ENCODE data around the gene CD59. TPM values are rescaled to one million over a fixed set of nuclear protein-coding genes. Genes with fewer than 3 reads are reported as not detected.

CD59 gene
- total RNA-seq, 1 experiment from 2014 or later = 736 TPM

DNA sequence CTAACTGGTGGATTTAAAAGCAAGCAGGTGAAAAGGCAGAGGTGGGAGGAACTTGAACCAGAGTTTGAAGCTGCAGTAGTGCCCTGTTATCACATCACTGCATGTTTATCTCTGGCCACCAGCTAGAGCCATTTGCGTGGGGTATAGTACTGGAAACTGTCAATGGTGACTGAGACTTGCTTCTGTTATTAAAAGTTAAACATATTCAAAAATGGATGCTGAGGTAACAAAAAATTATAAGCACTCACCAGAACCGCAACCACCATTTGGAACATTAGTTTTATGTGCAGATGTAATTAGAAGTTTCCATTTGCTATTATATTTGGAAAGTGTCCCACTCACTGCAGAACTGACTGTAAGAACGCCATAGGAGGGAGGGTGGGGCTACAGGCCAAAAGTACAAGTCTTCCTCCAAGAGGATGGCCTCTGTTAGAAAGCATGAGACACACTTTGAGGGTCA is 1.2 kb upstream of the CD59 start:
- H3K4me1 ChIP-seq (ENCODE audit: control insufficient read depth, insufficient read depth, low read length) = peaks cover 30% of the 10 kb centered on the region
- TF ChIP-seq TCF7L2 (IDR thresholded peaks at IDR 0.05; ENCODE audit: low read depth, low read length) = no peak
- TF ChIP-seq POLR2AphosphoS5 (IDR thresholded peaks at IDR 0.05; ENCODE audit: low read depth, low read length) = no peak
- no peak for TF ChIP-seq SIN3A (IDR thresholded peaks at IDR 0.05; ENCODE audit: borderline replicate concordance, insufficient read depth, low read depth, low read length)
- TF ChIP-seq, protein P1, sequence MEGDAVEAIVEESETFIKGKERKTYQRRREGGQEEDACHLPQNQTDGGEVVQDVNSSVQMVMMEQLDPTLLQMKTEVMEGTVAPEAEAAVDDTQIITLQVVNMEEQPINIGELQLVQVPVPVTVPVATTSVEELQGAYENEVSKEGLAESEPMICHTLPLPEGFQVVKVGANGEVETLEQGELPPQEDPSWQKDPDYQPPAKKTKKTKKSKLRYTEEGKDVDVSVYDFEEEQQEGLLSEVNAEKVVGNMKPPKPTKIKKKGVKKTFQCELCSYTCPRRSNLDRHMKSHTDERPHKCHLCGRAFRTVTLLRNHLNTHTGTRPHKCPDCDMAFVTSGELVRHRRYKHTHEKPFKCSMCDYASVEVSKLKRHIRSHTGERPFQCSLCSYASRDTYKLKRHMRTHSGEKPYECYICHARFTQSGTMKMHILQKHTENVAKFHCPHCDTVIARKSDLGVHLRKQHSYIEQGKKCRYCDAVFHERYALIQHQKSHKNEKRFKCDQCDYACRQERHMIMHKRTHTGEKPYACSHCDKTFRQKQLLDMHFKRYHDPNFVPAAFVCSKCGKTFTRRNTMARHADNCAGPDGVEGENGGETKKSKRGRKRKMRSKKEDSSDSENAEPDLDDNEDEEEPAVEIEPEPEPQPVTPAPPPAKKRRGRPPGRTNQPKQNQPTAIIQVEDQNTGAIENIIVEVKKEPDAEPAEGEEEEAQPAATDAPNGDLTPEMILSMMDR (IDR thresholded peaks at IDR 0.05) = no peak
- TF ChIP-seq, protein P2, sequence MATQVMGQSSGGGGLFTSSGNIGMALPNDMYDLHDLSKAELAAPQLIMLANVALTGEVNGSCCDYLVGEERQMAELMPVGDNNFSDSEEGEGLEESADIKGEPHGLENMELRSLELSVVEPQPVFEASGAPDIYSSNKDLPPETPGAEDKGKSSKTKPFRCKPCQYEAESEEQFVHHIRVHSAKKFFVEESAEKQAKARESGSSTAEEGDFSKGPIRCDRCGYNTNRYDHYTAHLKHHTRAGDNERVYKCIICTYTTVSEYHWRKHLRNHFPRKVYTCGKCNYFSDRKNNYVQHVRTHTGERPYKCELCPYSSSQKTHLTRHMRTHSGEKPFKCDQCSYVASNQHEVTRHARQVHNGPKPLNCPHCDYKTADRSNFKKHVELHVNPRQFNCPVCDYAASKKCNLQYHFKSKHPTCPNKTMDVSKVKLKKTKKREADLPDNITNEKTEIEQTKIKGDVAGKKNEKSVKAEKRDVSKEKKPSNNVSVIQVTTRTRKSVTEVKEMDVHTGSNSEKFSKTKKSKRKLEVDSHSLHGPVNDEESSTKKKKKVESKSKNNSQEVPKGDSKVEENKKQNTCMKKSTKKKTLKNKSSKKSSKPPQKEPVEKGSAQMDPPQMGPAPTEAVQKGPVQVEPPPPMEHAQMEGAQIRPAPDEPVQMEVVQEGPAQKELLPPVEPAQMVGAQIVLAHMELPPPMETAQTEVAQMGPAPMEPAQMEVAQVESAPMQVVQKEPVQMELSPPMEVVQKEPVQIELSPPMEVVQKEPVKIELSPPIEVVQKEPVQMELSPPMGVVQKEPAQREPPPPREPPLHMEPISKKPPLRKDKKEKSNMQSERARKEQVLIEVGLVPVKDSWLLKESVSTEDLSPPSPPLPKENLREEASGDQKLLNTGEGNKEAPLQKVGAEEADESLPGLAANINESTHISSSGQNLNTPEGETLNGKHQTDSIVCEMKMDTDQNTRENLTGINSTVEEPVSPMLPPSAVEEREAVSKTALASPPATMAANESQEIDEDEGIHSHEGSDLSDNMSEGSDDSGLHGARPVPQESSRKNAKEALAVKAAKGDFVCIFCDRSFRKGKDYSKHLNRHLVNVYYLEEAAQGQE (IDR thresholded peaks at IDR 0.05; ENCODE audit: insufficient read depth in 1 of 2, low read depth in 2 of 2, low read length in 1 of 2) = no peak
- no peaks in the 10 kb centered on the region; the same call in 1 of the 2 replicates for H3K36me3 ChIP-seq (ENCODE audit: control insufficient read depth, insufficient read depth, low read length)
- intact Hi-C loops (cut with micrococcal nuclease; ENCODE audit: unreplicated experiment) = no loop called here
- CTCF ChIA-PET = no interaction called here
- peak overlapping the region; percentile 85 for H3K27ac ChIP-seq (ENCODE audit: low read length)
- H3K9me3 ChIP-seq (ENCODE audit: control insufficient read depth, insufficient read depth, low read depth, low read length) = no peaks in the 10 kb centered on the region
- in situ Hi-C loops (cut with HindIII; ENCODE audit: low pct_unique_long_range_greater_than_20kb, low sequenced_read_pairs) = no loop called here
- ATAC-seq (no peak), DNase-seq (ENCODE audit: low read depth, low spot score) (no peak)
- H3K4me3 ChIP-seq (ENCODE audit: low read depth in 2 of 2, low read length in 2 of 2) = peak overlapping the region; percentile 83 to 95
- no peaks in the 10 kb centered on the region for H3K27me3 ChIP-seq (ENCODE audit: control insufficient read depth, insufficient read depth, low read length)
- no TSS peak for BruUV-seq (replicated peaks)
- POLR2A ChIA-PET = interaction anchor here (0.6 kb wide), 2 partner anchors 46 to 361 kb away, joined by 3 to 5 read pairs; no protein-coding TSS in a partner anchor

- DNase-seq (ENCODE audit: low read depth, low spot score) (no peak), ATAC-seq (peak; percentile 18)
- no TSS peak for BruUV-seq (replicated peaks)
- Histone ChIP-seq H3K36me3 (ENCODE audit: control insufficient read depth, insufficient read depth, low read length) (peaks cover 1% of the 10 kb centered on the region; the same call in 1 of the 2 replicates), H3K9me3 (ENCODE audit: control insufficient read depth, insufficient read depth, low read depth, low read length) (no peaks in the 10 kb centered on the region), H3K27me3 (ENCODE audit: control insufficient read depth, insufficient read depth, low read length) (no peaks in the 10 kb centered on the region), H3K4me3 (ENCODE audit: low read depth in 2 of 2, low read length in 2 of 2) (peak overlapping the region; percentile 83 to 95), H3K4me1 (ENCODE audit: control insufficient read depth, insufficient read depth, low read length) (peaks cover 48% of the 10 kb centered on the region), H3K27ac (ENCODE audit: low read length) (peak overlapping the region; percentile 85)
- intact Hi-C loops (cut with micrococcal nuclease; ENCODE audit: unreplicated experiment) = no loop called here
- ChIA-PET POLR2A (interaction anchor here (0.7 to 1.8 kb wide), 4 partner anchors 11 to 35 kb away, joined by 4 to 12 read pairs (median 6); no protein-coding TSS in a partner anchor), CTCF (interaction anchor here (0.6 to 1.8 kb wide), 3 partner anchors 18 to 697 kb away, joined by 3 to 5 read pairs (median 4); no protein-coding TSS in a partner anchor)
- in situ Hi-C loops (cut with HindIII; ENCODE audit: low pct_unique_long_range_greater_than_20kb, low sequenced_read_pairs) = no loop called here
- TF ChIP-seq TCF7L2 (IDR thresholded peaks at IDR 0.05; ENCODE audit: low read depth, low read length) (no peak), POLR2AphosphoS5 (IDR thresholded peaks at IDR 0.05; ENCODE audit: low read depth, low read length) (no peak; the same call in 1 of the 2 replicates)
- TF ChIP-seq, protein P1 (IDR thresholded peaks at IDR 0.05) = no peak
- TF ChIP-seq, protein P2 (IDR thresholded peaks at IDR 0.05; ENCODE audit: insufficient read depth in 1 of 2, low read depth in 2 of 2, low read length in 1 of 2) = no peak
These were observed 714 bp downstream of the CD59 start for GRCh38 chr11:33735271-33736147.
